Thyroid gland (tissue), 4 donors: Measurements from ENCODE around the gene OSBPL8.

Experiments used
- POLR2A ChIP-seq, 2 donors: fragments of 450-650 bp; IDR thresholded peaks; one replicate each; pipeline ENCODE4 v1.6.1; 2017; ENCODE audit warnings: antibody characterized with exemption in 2 of 2, mild to moderate bottlenecking in 2 of 2, moderate library complexity in 1 of 2
- TF ChIP-seq, protein P1 (sequence below), 6 experiments: fragments of 200-600 bp in 3 of 6; fragments of 450-650 bp in 3 of 6; sonication (generic) in 3 of 6; IDR thresholded peaks; one replicate each; pipeline ENCODE4 v1.5.1; 2016 to 2019; ENCODE audit warnings: antibody characterized with exemption in 6 of 6, mild to moderate bottlenecking in 2 of 6, inconsistent platforms in 1 of 6, moderate library complexity in 1 of 6

DNA sequence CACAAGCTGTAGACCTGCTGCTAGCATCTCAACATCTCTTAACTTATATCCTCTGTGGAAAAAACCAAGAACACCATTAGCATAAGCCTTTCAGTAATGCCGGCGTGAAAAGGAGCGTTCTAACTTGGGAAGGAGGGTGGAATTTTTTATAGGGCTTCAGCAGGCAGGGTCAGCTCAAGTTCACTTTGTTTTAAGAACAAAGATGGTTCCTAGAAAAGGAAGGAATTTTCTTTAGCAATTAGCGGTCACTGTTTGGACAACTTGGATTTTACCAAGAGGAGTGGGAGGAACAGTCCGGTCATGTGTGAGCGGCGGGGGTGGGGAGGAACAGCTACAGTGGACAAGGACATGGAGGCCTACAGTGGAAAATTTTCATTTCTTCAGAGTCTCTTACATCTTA is 247.3 kb downstream of the OSBPL8 start:
- TF ChIP-seq, protein P1, sequence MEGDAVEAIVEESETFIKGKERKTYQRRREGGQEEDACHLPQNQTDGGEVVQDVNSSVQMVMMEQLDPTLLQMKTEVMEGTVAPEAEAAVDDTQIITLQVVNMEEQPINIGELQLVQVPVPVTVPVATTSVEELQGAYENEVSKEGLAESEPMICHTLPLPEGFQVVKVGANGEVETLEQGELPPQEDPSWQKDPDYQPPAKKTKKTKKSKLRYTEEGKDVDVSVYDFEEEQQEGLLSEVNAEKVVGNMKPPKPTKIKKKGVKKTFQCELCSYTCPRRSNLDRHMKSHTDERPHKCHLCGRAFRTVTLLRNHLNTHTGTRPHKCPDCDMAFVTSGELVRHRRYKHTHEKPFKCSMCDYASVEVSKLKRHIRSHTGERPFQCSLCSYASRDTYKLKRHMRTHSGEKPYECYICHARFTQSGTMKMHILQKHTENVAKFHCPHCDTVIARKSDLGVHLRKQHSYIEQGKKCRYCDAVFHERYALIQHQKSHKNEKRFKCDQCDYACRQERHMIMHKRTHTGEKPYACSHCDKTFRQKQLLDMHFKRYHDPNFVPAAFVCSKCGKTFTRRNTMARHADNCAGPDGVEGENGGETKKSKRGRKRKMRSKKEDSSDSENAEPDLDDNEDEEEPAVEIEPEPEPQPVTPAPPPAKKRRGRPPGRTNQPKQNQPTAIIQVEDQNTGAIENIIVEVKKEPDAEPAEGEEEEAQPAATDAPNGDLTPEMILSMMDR (IDR thresholded peaks at IDR 0.05): no peak
- TF ChIP-seq POLR2A (IDR thresholded peaks at IDR 0.05): no peak
